NK-92 treated with Interleukin-12 subunit alpha and Interleukin-12 subunit beta, amount 100 ng/mL, for 24 hours (cell line): ENCODE measurements around the gene KLKB1.

Experiments used
- DNase-seq: peaks from one replicate; lab custom pipeline; 2025; lab: John Stamatoyannopoulos, UW

Gene KLKB1

DNA sequence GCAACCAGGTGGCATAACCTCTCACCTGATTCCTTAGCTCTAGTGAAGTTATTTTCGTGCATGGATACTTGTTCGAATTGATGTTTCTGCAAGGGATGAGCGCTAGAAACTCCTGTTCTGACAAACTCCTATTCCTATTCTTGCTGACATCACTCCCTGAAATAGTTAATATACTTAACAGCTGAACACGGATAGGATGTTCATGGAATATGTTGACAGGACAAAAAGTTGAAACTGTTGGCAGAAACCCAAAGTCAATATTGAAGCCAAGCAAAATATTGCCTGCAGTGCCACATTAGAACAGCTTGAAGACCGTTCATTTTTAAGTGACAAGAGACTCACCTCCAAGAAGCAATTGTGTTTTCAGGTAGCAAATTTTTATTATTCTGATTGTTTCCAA lies at the start of gene KLKB1:
KLKB1 (plus strand) TSS at position 287 of the 400 bp plus-strand sequence. CDS start 689 bp downstream, outside the sequence.
- no peak for DNase-seq

GRCh38 chr4:186188107-186188506 lies 39.2 kb upstream of the KLKB1 start:
- no peak for DNase-seq

GRCh38 chr4:186189656-186190055 lies 37.7 kb upstream of the KLKB1 start:
- DNase-seq, result no peak

- no peak for DNase-seq
Observed at GRCh38 chr4:186190581-186191199, 36.6 kb upstream of the KLKB1 start.

GRCh38 chr4:186191200-186192065 lies 35.9 kb upstream of the KLKB1 start, which contains the start of gene CYP4V2:
Gene CYP4V2 (plus strand): TSS chr4:186191567. CDS start chr4:186191824, 257 bp downstream.
- DNase-seq, result peak; percentile 60

DNA sequence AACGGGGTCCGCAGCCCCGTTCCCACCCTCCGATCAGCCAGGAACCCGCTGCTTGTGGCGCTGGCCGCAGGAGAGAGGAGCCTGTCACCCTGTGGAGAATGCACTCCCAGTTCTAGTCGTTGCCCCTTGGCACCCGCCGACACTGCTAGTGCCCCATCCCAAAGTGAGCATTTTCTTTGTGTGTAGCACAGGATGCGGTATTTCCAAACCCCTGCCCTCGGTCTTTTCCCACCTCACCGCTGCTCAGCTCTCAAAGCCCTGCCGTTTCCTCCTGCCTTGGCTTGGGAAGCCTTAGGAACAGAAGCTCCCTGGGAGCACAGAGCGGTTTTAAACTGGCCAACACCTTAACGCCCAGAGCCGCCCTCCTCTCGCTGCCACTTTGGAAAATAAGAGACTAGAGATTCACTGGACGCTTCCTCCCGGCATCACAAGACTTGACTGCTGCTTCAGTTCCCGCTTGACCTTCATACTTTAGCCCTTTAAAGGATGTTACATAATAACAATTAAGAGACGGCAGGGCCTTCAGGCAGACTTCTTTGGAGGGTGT lies 35.2 kb upstream of the KLKB1 start:
- DNase-seq, result peak; percentile 39

- DNase-seq, result no peak
Observed at GRCh38 chr4:186193851-186194250, 33.5 kb upstream of the KLKB1 start.

DNA sequence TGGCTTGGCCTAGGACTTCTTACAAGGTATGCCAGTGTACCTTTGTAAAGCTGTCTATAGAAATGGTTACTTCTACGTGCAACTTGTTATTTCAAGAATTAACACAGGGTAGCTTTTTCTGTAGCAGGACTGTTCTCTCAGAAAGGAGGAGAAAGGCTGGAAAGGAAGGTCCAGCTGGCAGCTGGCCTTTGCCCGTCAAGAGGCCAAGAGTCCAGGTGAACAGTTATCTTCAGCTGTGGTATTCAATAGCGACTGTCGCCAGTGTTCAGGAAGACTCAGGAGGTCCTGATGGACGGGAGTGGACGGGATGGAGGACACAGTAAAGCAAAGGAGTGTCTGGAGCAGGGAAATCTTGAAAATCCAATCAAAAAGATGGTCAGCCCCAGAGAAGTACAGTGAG lies 31.2 kb upstream of the KLKB1 start:
- no peak for DNase-seq

GRCh38 chr4:186200516-186200915 lies 26.8 kb upstream of the KLKB1 start:
- no peak for DNase-seq

GRCh38 chr4:186201010-186201409 lies 26.3 kb upstream of the KLKB1 start:
- DNase-seq, result no peak

DNA sequence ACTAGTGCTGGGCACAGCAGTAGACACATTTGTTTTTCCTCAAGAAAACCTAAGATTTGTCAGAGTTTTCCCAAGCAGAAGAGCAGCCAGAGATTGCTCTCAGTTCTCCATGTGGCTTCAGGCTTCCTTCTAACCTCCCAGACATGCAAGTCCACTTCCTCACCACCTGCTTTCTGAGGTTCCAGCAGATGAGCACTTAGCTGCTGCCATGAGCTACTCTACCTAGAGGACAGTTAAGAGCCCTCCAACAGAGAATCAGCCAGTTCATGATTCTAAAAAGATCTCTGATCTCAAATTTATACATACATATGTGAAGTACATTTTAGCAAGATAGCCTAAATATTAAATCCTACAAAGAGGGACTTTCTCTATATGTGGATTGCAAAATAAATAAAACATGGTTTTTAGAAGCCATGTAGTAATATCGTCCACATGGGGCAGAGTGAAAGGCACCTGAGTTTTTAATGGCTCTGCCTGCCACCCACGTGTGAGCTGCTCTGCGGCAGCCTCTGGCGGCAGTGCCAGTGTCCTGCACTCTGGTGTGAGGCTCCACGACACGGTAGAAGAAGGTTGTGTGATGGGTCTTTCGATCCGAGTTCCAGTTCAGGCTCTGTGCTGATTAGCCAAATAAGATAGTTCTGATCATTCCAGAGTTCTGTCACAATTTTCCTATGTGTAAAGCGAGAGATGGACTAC lies 25.6 kb upstream of the KLKB1 start:
- no peak for DNase-seq

- no peak for DNase-seq
Observed at GRCh38 chr4:186202490-186203140, 24.7 kb upstream of the KLKB1 start.

GRCh38 chr4:186203406-186203805 lies 23.9 kb upstream of the KLKB1 start:
- DNase-seq, result no peak

DNA sequence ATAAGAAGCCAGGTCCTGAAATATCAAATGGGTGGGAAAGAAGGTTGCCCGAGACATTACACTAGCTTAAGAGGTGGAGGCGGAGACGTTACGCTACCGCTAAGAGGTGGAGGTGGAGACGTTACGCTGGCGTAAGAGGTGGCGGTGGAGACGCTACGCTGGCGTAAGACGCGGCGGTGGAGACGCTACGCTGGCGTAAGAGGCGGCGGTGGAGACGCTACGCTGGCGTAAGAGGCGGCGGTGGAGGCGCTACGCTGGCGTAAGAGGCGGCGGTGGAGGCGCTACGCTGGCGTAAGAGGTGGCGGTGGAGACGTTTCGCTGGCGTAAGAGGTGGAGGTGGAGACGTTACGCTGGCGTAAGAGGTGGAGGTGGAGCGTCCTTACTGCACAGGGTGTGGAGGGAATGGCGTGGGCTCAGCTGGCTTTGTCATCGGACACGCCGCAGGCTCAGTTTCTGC lies 23.2 kb upstream of the KLKB1 start:
- no peak for DNase-seq

DNA sequence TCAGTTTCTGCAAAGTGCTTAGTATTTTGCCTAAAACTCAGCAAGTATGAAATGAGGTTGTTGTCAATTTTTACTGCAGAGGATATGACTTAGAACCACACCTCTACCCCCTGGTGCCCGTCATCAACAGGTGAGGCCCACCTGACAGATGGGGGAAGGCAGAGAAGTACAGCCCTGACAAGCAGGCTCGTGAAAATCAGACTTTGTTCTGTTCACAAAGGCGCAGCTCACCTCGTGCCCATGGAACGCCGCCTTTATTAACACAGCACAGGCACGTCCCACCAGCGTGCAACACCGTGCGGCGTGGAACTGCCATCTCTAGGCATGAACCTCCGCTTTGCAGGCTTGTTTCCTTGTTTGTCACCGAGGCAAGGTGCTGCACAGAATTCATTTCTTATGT lies 22.6 kb upstream of the KLKB1 start:
- DNase-seq, result no peak

- DNase-seq, result no peak
Observed at GRCh38 chr4:186205156-186205555, 22.2 kb upstream of the KLKB1 start.

- DNase-seq, result no peak
Observed at GRCh38 chr4:186216465-186217024, 10.8 kb upstream of the KLKB1 start.

DNA sequence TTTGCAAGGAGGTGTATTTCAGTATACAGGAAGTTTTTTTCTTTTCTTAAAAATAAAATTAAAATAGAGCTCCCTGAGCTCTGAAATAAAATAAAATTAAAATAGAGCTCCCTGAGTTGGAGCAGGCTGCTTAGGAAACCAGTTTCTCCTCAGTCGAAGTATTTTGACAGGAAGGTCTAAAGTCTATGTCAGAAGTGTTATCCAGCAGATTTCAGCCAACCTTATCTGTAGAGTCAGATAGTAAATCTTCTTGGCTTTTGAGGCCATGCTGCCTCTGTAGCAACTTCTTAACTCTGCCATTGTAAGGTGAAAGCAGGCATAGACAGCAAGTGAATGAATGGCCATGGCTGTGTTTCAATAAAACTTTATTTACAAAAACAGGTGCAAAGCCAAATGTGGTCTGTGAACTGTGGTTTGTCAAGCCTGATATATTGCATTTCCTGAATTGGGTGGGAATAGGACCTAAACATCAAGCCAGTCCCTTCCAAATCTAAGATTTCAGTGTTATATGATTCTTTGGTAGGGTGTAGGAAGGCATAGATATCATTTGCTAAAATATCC lies 9.5 kb upstream of the KLKB1 start:
- DNase-seq, result no peak

DNA sequence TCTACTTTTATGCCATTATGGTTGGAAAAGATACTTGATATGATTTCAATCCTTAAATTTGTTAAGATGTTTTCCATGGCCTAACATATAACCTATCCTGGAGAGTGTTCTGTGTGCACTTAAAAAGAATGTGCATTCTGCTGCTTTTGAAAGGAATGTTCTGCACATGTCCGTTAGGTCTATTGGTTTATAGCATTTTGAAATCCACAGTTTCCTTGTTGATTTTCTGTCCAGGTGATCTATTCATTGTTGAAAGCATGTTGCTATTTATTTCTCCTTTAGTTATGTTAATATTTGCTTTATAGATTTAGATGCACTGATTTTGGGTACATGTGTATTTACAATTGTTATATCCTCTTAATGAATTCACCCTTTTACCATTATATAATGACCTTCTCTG lies 5.7 kb upstream of the KLKB1 start:
- DNase-seq, result no peak

- DNase-seq, result no peak
Observed at GRCh38 chr4:186225848-186226247, 1.5 kb upstream of the KLKB1 start.

- DNase-seq, result no peak
Observed at GRCh38 chr4:186226521-186227189, 652 bp upstream of the KLKB1 start.
